OCI-LY1 (cell line): ENCODE results near the gene SCN8A.

ENCODE experiments used
- H2AFZ ChIP-seq: fragments of 200-600 bp; sonication (generic), shearing (Covaris generic); 2 replicates; pipeline ENCODE4 v1.6.0; 2014; ENCODE audit warnings: antibody characterized with exemption, mild to moderate bottlenecking, low read length
- H3F3A ChIP-seq: fragments of 200-600 bp; sonication (generic), shearing (Covaris generic); 2 replicates; pipeline ENCODE4 v1.6.0; 2014; ENCODE audit warnings: mild to moderate bottlenecking, antibody characterized with exemption, low read length, moderate library complexity; ENCODE audit not compliant: insufficient read depth
- H3K27ac ChIP-seq: fragments of 200-600 bp; sonication (generic); 2 replicates; pipeline ENCODE4 v1.5.1; 2014; ENCODE audit warnings: low read length, mixed run types, mild to moderate bottlenecking, low read depth; ENCODE audit not compliant: poor library complexity, severe bottlenecking
- H3K27me3 ChIP-seq: fragments of 200-600 bp; sonication (generic); 2 replicates; pipeline ENCODE4 v1.6.0; 2014; ENCODE audit warnings: antibody characterized with exemption, mild to moderate bottlenecking, low read length, moderate library complexity; ENCODE audit not compliant: insufficient read depth
- H3K36me3 ChIP-seq: fragments of 200-600 bp; sonication (generic); 2 replicates; pipeline ENCODE4 v1.6.1; 2014; ENCODE audit warnings: mild to moderate bottlenecking, antibody characterized with exemption, low read length, moderate library complexity, mixed read lengths; ENCODE audit not compliant: insufficient read depth
- H3K4me1 ChIP-seq: fragments of 200-600 bp; sonication (generic); 2 replicates; pipeline ENCODE4 v1.5.1; 2014; ENCODE audit warnings: mild to moderate bottlenecking, low read length, moderate library complexity; ENCODE audit not compliant: insufficient read depth, severe bottlenecking
- H3K4me2 ChIP-seq: fragments of 200-600 bp; sonication (generic), shearing (Covaris generic); 2 replicates; pipeline ENCODE4 v1.6.1; 2014; ENCODE audit warnings: low read length
- H3K4me3 ChIP-seq: fragments of 200-600 bp; sonication (generic); 2 replicates; pipeline ENCODE4 v1.5.1; 2014; ENCODE audit warnings: low read length, low read depth, mild to moderate bottlenecking, mixed read lengths; ENCODE audit not compliant: poor library complexity, severe bottlenecking
- H3K79me2 ChIP-seq: fragments of 200-600 bp; shearing (Covaris generic); 2 replicates; pipeline ENCODE4 v1.6.1; 2016; ENCODE audit warnings: mixed run types, low read length, mixed read lengths; ENCODE audit not compliant: insufficient read depth
- H3K9ac ChIP-seq: fragments of 200-600 bp; sonication (generic), shearing (Covaris generic); 2 replicates; pipeline ENCODE4 v1.6.1; 2014; ENCODE audit warnings: mild to moderate bottlenecking, low read length, mixed read lengths
- H3K9me2 ChIP-seq: fragments of 200-600 bp; sonication (generic), shearing (Covaris generic); 2 replicates; pipeline ENCODE4 v1.6.1; 2014; ENCODE audit warnings: low read depth, mild to moderate bottlenecking, low read length, mixed read lengths
- H3K9me3 ChIP-seq: fragments of 200-600 bp; shearing (Covaris generic); 2 replicates; pipeline ENCODE4 v1.6.1; 2014; ENCODE audit warnings: low read length, mixed read lengths
- H4K20me1 ChIP-seq: fragments of 200-600 bp; sonication (generic), shearing (Covaris generic); 2 replicates; pipeline ENCODE4 v1.6.0; 2016; ENCODE audit warnings: mild to moderate bottlenecking, low read length; ENCODE audit not compliant: insufficient read depth
- CTCF ChIP-seq: fragments of 200-600 bp; sonication (generic), shearing (Covaris generic); IDR thresholded peaks from 2 replicates; pipeline ENCODE4 v1.5.1; 2017; ENCODE audit warnings: mild to moderate bottlenecking, antibody characterized with exemption, low read length, moderate library complexity, mixed read lengths
- EZH2 ChIP-seq: fragments of 200-600 bp; sonication (generic), shearing (Covaris generic); IDR thresholded peaks from 2 replicates; pipeline ENCODE4 v1.8.0; 2017; ENCODE audit warnings: borderline replicate concordance, mixed run types, mild to moderate bottlenecking, antibody characterized with exemption, low read length, moderate library complexity, mixed read lengths

Gene SCN8A

GRCh38 chr12:51833448-51834227 lies 242.6 kb downstream of the SCN8A start:
- Histone ChIP-seq H3F3A (no peaks in the 10 kb centered on the region), H3K9ac (no peak overlapping the region), H4K20me1 (no peaks in the 10 kb centered on the region), H3K9me3 (no peaks in the 10 kb centered on the region), H3K4me2 (no peak overlapping the region), H3K9me2 (no peaks in the 10 kb centered on the region), H3K4me1 (no peaks in the 10 kb centered on the region), H3K4me3 (no peak overlapping the region), H3K27me3 (0 out of 2 replicates have a peak, but pooled peaks cover 8% of the 10 kb centered on the region), H2AFZ (no peak overlapping the region), H3K36me3 (no peaks in the 10 kb centered on the region), H3K79me2 (no peaks in the 10 kb centered on the region), H3K27ac (no peak overlapping the region)
- TF ChIP-seq EZH2 (no peak), CTCF (no peak)

GRCh38 chr12:51834411-51834810 lies 243.4 kb downstream of the SCN8A start:
- 0 out of 2 replicates have a peak, but pooled peaks cover 6% of the 10 kb centered on the region for H3K27me3 ChIP-seq
- no peak overlapping the region for H3K4me2 ChIP-seq
- no peaks in the 10 kb centered on the region for H3K9me3 ChIP-seq
- no peak overlapping the region for H3K27ac ChIP-seq
- H2AFZ ChIP-seq = no peak overlapping the region
- H3K79me2 ChIP-seq = no peaks in the 10 kb centered on the region
- TF ChIP-seq CTCF (no peak), EZH2 (no peak)
- no peaks in the 10 kb centered on the region for H3K4me1 ChIP-seq
- H3K36me3 ChIP-seq = no peaks in the 10 kb centered on the region
- no peaks in the 10 kb centered on the region for H3K9me2 ChIP-seq
- H3K4me3 ChIP-seq = no peak overlapping the region
- no peaks in the 10 kb centered on the region for H4K20me1 ChIP-seq
- H3K9ac ChIP-seq = no peak overlapping the region
- no peaks in the 10 kb centered on the region for H3F3A ChIP-seq

- Histone ChIP-seq H3K9ac (no peak overlapping the region), H4K20me1 (no peaks in the 10 kb centered on the region), H3K36me3 (no peaks in the 10 kb centered on the region), H3K4me2 (no peak overlapping the region), H3K9me3 (no peaks in the 10 kb centered on the region), H3K4me1 (no peaks in the 10 kb centered on the region), H3K79me2 (no peaks in the 10 kb centered on the region), H3K27ac (no peak overlapping the region), H3F3A (no peaks in the 10 kb centered on the region), H3K9me2 (no peaks in the 10 kb centered on the region), H3K27me3 (0 out of 2 replicates have a peak, but pooled peaks cover 6% of the 10 kb centered on the region), H3K4me3 (no peak overlapping the region), H2AFZ (no peak overlapping the region)
- TF ChIP-seq CTCF (no peak), EZH2 (no peak)
These were observed 245.2 kb downstream of the SCN8A start for GRCh38 chr12:51836041-51836826.
